ENCODE data around the gene MAZ. TPM values are rescaled to one million over a fixed set of nuclear protein-coding genes. Genes with fewer than 3 reads are reported as not detected.
"Not testable (repeated sequence)": the region's sequence is repeated elsewhere in the genome, so short reads cannot be mapped to it uniquely, and the experiment has no call there.

The MAZ gene
- total RNA-seq, 2 experiments from 2014 or later = 411 to 434 TPM

DNA sequence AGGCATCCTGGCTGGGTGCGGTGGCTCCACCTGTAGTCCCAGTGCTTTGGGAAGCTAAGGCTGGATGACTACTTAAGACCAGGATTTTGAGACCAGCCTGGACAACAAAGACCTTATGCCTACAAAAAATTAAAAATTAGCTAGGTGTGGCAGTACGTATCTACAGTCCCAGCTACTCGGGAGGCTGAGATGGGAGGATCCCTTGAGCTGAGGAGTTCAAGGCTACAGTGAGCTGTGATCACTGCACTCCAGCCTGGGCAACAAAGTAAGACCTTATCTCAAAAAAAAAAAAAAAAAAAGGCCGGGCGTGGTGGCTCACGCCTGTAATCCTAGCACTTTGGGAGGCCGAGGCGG, 20.0 kb downstream of the MAZ start:
- H3K9me3 Mint-ChIP-seq (ENCODE audit: low read depth) = no peaks in the 10 kb centered on the region
- DNase-seq (no peak), ATAC-seq (no peak)
- H3K4me3 Mint-ChIP-seq = no peak overlapping the region
- H3K27ac Mint-ChIP-seq = no peak overlapping the region
- peaks cover 44% of the 10 kb centered on the region for H3K4me1 Mint-ChIP-seq
- H3K36me3 Mint-ChIP-seq = peaks cover 15% of the 10 kb centered on the region
- no peaks in the 10 kb centered on the region for H3K27me3 Mint-ChIP-seq
- CTCF ChIA-PET = interaction anchor here (1.0 to 16.1 kb wide), 8 partner anchors 9 to 206 kb away, joined by 3 to 192 read pairs (median 6); partner anchors contain the start of genes PAGR1 and TMEM219

DNA sequence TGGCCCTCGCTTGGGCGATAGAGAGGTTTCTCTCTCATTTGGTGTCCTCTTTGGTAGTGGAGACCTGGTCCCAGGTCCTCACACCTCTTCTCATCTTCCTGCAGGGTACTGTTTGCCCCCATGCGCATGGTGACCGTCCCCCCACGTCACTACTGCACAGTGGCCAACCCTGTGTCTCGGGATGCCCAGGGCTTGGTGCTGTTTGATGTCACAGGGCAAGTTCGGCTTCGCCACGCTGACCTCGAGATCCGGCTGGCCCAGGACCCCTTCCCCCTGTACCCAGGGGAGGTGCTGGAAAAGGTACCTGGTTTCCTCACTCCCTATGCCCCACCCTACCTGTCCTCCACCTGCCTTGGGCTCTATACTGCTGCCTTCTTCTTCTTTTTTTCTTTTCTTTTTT, 24.4 kb downstream of the MAZ start:
- H3K4me3 Mint-ChIP-seq = no peak overlapping the region
- CTCF ChIA-PET = no interaction called here
- H3K27me3 Mint-ChIP-seq = no peaks in the 10 kb centered on the region
- DNase-seq (no peak), ATAC-seq (no peak)
- H3K36me3 Mint-ChIP-seq = peaks cover 31% of the 10 kb centered on the region
- H3K9me3 Mint-ChIP-seq (ENCODE audit: low read depth) = no peaks in the 10 kb centered on the region
- H3K4me1 Mint-ChIP-seq = peaks cover 18% of the 10 kb centered on the region
- no peak overlapping the region for H3K27ac Mint-ChIP-seq

DNA sequence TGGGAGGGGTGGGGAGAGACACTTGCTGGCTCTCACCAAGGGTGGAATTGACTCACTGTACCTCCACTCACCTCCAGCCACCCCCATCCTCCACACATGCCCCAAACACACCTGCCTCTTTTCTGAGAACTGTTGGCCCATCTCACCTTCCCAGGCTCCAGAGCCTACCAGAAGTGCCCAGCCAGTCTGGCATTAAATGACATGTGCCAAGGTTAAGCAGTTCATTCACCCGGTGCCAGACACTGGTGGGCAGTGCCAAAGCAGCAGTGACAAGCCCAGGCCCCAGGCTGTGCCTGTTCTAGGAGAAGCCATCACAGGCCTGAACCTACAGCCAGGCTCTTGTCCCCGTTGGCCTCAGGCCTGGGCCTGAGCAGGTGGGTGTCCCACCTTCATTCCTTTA, 25.2 kb downstream of the MAZ start:
- Mint-ChIP-seq H3K36me3 (peaks cover 34% of the 10 kb centered on the region), H3K4me1 (peaks cover 11% of the 10 kb centered on the region), H3K4me3 (no peak overlapping the region), H3K27me3 (no peaks in the 10 kb centered on the region), H3K9me3 (ENCODE audit: low read depth) (no peaks in the 10 kb centered on the region), H3K27ac (no peak overlapping the region)
- ATAC-seq = no peak
- CTCF ChIA-PET = no interaction called here
- no peak for DNase-seq

DNA sequence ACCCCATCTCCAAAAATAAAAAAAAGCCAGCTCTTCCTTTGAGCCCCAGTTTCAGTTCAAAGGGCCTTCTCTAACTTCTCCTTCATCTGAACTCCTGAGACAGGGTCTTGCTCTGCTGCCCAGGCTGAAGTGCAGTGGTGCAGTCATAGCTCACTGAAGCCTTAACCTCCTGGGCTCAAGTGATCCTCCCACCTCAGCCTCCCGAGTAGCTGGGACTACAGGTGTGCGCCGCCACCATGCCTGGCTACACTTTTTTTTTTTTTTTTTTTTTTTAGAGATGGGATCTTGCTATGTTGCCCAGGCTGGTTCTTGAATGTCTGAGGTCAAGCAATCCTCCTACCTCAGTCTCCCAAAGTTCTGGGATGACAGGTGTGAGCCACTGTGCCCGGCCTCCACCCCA, 26.9 kb downstream of the MAZ start:
- peaks cover 40% of the 10 kb centered on the region for H3K36me3 Mint-ChIP-seq
- not testable (repeated sequence) for H3K27ac Mint-ChIP-seq; H3K4me1 Mint-ChIP-seq; DNase-seq; H3K4me3 Mint-ChIP-seq; ATAC-seq; H3K27me3 Mint-ChIP-seq; H3K9me3 Mint-ChIP-seq (ENCODE audit: low read depth)
- CTCF ChIA-PET = interaction anchor here (1.4 kb wide), 1 partner anchor 15 kb away, joined by 6 read pairs; no protein-coding TSS in a partner anchor

DNA sequence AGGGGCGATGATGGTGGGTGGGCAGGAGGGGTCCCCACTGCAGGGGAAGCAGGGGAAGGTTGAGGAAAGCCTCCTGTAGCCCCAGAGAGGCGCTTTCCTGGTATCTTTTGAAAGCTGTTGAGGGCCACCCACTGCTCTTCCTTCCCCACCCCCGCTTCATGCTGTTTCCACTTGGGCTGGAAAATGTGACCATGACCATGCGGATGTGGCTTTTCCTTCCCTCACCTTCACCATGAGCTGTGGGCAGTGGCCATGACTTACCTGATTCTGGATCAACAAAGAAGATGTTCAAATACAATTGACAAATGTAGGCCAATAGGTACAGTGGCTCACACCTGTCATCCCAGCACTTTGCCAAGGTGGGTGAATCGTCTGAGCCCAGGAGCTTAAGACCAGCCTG, 27.8 kb downstream of the MAZ start:
- no peak for ATAC-seq
- no peak for DNase-seq
- CTCF ChIA-PET = interaction anchor here (1.8 to 2.2 kb wide), 2 partner anchors 14 to 134 kb away, joined by 4 to 16 read pairs; no protein-coding TSS in a partner anchor
- no peaks in the 10 kb centered on the region for H3K4me1 Mint-ChIP-seq
- no peaks in the 10 kb centered on the region for H3K9me3 Mint-ChIP-seq (ENCODE audit: low read depth)
- H3K4me3 Mint-ChIP-seq = no peak overlapping the region
- peaks cover 40% of the 10 kb centered on the region for H3K36me3 Mint-ChIP-seq
- no peaks in the 10 kb centered on the region for H3K27me3 Mint-ChIP-seq
- H3K27ac Mint-ChIP-seq = no peak overlapping the region

DNA sequence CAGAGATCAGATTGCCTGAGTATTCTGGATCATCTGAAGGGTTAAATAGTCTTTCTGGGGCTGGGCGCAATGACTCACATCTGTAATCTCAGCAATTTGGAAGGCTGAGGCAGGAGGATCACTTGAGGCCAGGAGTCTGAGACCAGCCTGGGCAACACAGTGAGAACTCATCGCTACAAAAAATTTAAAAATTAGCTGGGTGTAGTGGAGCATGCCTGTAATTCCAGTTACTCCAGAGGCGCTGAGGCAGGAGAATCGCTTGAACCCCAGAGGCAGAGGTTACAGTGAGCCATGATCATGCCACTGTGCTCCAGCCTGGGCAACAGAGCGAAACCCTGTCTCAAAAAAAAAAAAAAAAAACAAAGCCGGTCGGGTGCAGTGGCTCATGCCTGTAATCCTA, 29.6 kb downstream of the MAZ start:
- no peak for ATAC-seq
- Mint-ChIP-seq H3K36me3 (peaks cover 41% of the 10 kb centered on the region), H3K9me3 (ENCODE audit: low read depth) (no peaks in the 10 kb centered on the region), H3K4me3 (no peak overlapping the region), H3K27me3 (no peaks in the 10 kb centered on the region), H3K27ac (no peak overlapping the region), H3K4me1 (no peaks in the 10 kb centered on the region)
- DNase-seq = no peak
- CTCF ChIA-PET = interaction anchor here (1.8 to 2.2 kb wide), 2 partner anchors 12 to 135 kb away, joined by 4 to 16 read pairs; no protein-coding TSS in a partner anchor

DNA sequence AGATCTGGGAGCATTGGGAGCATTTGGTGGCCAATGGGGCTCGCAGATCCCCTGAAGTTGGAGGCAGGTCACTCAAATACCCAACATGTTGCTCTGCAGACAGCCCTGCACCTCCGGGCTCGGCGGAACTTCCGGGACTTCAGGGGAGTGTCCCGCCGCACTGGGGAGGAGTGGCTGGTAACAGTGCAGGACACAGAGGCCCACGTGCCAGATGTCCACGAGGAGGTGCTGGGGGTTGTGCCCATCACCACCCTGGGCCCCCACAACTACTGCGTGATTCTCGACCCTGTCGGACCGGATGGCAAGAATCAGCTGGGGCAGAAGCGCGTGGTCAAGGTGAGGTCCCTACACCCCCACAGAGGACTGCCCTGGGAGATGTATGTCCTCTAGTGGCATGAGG, 30.3 kb downstream of the MAZ start:
- DNase-seq = no peak
- Mint-ChIP-seq H3K27me3 (no peaks in the 10 kb centered on the region), H3K4me1 (no peaks in the 10 kb centered on the region), H3K9me3 (ENCODE audit: low read depth) (no peaks in the 10 kb centered on the region), H3K36me3 (peaks cover 41% of the 10 kb centered on the region), H3K27ac (no peak overlapping the region), H3K4me3 (no peak overlapping the region)
- CTCF ChIA-PET = interaction anchor here (0.7 to 2.1 kb wide), 2 partner anchors 12 to 20 kb away, joined by 3 to 6 read pairs; partner anchors contain the start of gene PAGR1
- ATAC-seq = no peak

DNA sequence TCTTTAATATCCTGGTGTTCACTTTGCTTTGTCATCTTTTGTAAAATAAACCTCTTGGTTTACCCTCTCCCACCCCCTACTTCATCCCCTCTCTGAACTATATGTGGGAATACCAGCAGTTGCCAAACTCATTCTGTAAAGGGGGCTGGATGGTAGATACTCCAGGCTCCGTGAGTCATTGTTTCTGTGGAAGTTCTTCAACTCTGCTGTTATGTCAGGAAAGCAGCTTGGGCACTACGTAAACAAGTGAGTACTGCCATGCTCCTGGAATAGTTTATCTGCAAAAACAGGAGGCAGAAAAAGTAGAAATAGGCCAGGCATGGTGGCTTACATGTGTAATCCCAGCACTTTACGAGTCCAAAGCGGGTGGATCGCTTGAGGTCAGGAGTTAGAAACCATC, 31.5 kb downstream of the MAZ start:
- H3K9me3 Mint-ChIP-seq (ENCODE audit: low read depth) = no peaks in the 10 kb centered on the region
- no peaks in the 10 kb centered on the region for H3K4me1 Mint-ChIP-seq
- ATAC-seq (no peak), DNase-seq (no peak)
- peaks cover 40% of the 10 kb centered on the region for H3K36me3 Mint-ChIP-seq
- no peak overlapping the region for H3K4me3 Mint-ChIP-seq
- CTCF ChIA-PET = interaction anchor here (1.2 to 3.2 kb wide), 3 partner anchors 10 to 21 kb away, joined by 4 to 23 read pairs (median 6); partner anchors contain the start of gene PAGR1
- no peaks in the 10 kb centered on the region for H3K27me3 Mint-ChIP-seq
- no peak overlapping the region for H3K27ac Mint-ChIP-seq

DNA sequence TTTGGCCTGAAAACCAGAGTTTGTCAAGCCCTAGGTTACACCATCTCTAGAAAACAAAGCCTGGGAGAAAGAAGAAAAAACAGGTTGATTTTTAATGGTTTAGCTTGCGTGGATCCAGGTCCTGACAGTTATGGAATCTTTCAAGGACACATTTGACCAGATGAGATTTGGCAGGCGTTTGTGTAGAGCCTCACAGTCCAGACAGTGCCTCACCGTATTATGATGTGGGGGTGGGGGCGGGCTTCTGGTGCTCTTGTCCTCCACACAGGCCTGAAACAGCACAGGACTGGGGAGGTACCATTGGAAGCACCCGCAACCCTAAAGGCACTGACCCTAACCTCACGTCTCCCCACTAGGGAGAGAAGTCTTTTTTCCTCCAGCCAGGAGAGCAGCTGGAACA, 33.5 kb downstream of the MAZ start:
- no peaks in the 10 kb centered on the region for H3K4me1 Mint-ChIP-seq
- H3K9me3 Mint-ChIP-seq (ENCODE audit: low read depth) = no peaks in the 10 kb centered on the region
- CTCF ChIA-PET = interaction anchor here (3.2 kb wide), 1 partner anchor 9 kb away, joined by 23 read pairs; no protein-coding TSS in a partner anchor
- H3K36me3 Mint-ChIP-seq = peaks cover 31% of the 10 kb centered on the region
- no peak for DNase-seq
- no peak for ATAC-seq
- H3K27me3 Mint-ChIP-seq = no peaks in the 10 kb centered on the region
- no peak overlapping the region for H3K4me3 Mint-ChIP-seq
- no peak overlapping the region for H3K27ac Mint-ChIP-seq

DNA sequence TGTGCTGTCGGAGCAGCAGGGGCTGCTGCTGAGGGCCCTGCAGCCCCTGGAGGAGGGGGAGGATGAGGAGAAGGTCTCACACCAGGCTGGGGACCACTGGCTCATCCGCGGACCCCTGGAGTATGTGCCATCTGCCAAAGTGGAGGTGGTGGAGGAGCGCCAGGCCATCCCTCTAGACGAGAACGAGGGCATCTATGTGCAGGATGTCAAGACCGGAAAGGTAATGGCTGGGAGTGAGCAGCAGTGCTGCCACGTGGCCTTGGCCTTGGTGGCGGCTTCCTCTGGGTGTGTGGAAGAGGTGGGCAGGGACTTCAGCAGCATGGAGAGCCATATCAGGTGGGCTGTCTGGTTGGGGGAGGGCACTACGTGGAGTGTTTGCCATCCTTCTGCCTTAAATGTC, 33.9 kb downstream of the MAZ start:
- H3K4me3 Mint-ChIP-seq = no peak overlapping the region
- no peak for ATAC-seq
- CTCF ChIA-PET = interaction anchor here (3.2 kb wide), 1 partner anchor 8 kb away, joined by 23 read pairs; no protein-coding TSS in a partner anchor
- H3K27me3 Mint-ChIP-seq = no peaks in the 10 kb centered on the region
- H3K36me3 Mint-ChIP-seq = peaks cover 29% of the 10 kb centered on the region
- no peaks in the 10 kb centered on the region for H3K4me1 Mint-ChIP-seq
- no peak overlapping the region for H3K27ac Mint-ChIP-seq
- no peak for DNase-seq
- no peaks in the 10 kb centered on the region for H3K9me3 Mint-ChIP-seq (ENCODE audit: low read depth)

DNA sequence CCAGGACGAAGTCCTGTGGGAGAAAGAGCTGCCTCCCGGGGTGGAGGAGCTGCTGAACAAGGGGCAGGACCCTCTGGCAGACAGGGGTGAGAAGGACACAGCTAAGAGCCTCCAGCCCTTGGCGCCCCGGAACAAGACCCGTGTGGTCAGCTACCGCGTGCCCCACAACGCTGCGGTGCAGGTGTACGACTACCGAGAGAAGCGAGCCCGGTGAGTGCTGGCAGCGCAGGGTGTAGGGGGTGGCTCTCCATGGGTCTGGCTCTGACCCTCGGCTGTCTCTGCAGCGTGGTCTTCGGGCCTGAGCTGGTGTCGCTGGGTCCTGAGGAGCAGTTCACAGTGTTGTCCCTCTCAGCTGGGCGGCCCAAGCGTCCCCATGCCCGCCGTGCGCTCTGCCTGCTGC, 35.3 kb downstream of the MAZ start:
- Mint-ChIP-seq H3K27ac (no peak overlapping the region), H3K9me3 (ENCODE audit: low read depth) (no peaks in the 10 kb centered on the region), H3K27me3 (no peaks in the 10 kb centered on the region), H3K4me3 (no peak overlapping the region), H3K4me1 (no peaks in the 10 kb centered on the region), H3K36me3 (peaks cover 25% of the 10 kb centered on the region)
- DNase-seq (no peak), ATAC-seq (no peak)
- CTCF ChIA-PET = interaction anchor here (1.0 kb wide), 1 partner anchor 190 kb away, joined by 3 read pairs; no protein-coding TSS in a partner anchor

DNA sequence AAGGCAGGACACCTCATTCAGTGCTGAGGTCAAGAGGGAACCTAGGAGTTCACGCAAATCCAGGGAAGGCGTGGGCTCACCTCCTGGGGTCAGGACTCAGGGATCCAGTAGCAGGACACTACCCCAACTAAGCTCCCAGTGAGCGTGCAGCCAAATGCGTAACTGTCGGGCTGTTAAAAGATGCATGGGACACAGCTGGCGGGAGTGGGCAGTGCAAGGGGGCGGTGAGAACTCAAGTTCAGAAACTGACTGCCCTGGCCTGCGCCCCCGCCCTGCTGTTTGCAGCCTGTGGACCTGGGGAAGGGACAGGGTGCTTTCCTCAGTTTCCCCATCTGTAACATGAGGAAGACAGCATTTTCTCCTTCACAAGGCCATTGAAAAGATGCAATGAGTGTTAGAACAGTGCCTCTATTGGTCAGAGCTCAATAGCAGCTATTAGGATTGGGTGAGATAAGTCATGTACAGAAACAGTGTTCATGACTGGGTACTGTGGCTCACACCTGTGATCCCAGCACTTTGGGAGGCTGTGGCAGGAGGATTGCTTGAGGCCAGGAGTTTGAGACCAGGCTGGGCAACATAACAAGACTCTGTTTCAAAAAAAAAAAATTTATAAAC, 36.5 kb downstream of the MAZ start:
- H3K36me3 Mint-ChIP-seq = peaks cover 20% of the 10 kb centered on the region
- no peak overlapping the region for H3K27ac Mint-ChIP-seq

DNA sequence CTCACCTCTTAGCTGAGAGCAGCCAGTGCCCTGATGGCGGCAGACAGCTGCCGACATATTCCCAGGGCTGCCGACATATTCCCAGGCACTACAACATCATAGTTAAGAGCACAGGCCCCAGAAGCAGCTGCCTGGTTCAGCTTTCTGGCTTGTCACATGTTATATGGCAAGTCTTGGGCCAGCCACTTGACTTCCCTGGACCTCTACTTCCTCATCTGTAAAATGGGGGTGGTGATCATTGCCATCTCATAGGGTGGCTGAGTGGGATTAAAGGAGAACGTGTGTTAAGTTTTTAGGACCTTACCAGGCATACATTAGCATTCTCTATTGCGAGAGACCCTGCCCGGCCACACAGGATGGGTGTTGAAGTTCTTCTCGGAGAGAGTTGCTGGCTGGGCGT, 37.6 kb downstream of the MAZ start:
- Mint-ChIP-seq H3K4me1 (no peaks in the 10 kb centered on the region), H3K27me3 (no peaks in the 10 kb centered on the region), H3K27ac (no peak overlapping the region), H3K9me3 (ENCODE audit: low read depth) (no peaks in the 10 kb centered on the region), H3K4me3 (no peak overlapping the region), H3K36me3 (peaks cover 20% of the 10 kb centered on the region)
- DNase-seq (no peak), ATAC-seq (no peak)
- CTCF ChIA-PET = interaction anchor here (0.8 to 1.9 kb wide), 4 partner anchors 11 to 188 kb away, joined by 3 to 9 read pairs (median 3); partner anchors contain the start of gene PAGR1

More for the DNA sequence above, 36.5 kb downstream of the MAZ start:
- CTCF ChIA-PET = interaction anchor here (1.0 to 1.9 kb wide), 3 partner anchors 12 to 121 kb away, joined by 3 to 9 read pairs (median 3); partner anchors contain the start of gene PAGR1
- ATAC-seq = no peak
- Mint-ChIP-seq H3K4me1 (no peaks in the 10 kb centered on the region), H3K9me3 (ENCODE audit: low read depth) (no peaks in the 10 kb centered on the region), H3K27me3 (no peaks in the 10 kb centered on the region), H3K4me3 (no peak overlapping the region)
- no peak for DNase-seq
